Amniotic epithelial cell (primary cell): ENCODE results near the gene GATB.

Experiments used
- DNase-seq: peaks from one replicate; pipeline ENCODE4 v3.0.0-alpha.2; 2010; ENCODE audit warnings: low read depth

The GATB gene

GRCh38 chr4:151673908-151674520 lies 86.8 kb downstream of the GATB start:
- no peak for DNase-seq

GRCh38 chr4:151672996-151673395 lies 87.8 kb downstream of the GATB start:
- no peak for DNase-seq

GRCh38 chr4:151671541-151672059 lies 89.2 kb downstream of the GATB start:
- no peak for DNase-seq

GRCh38 chr4:151670843-151671242 lies 90.0 kb downstream of the GATB start:
- no peak for DNase-seq

- no peak for DNase-seq
These were observed 90.8 kb downstream of the GATB start for GRCh38 chr4:151669990-151670389.

GRCh38 chr4:151668689-151669402 lies 92.0 kb downstream of the GATB start:
- no peak for DNase-seq

GRCh38 chr4:151667666-151668065 lies 93.1 kb downstream of the GATB start:
- DNase-seq, result no peak

GRCh38 chr4:151667048-151667447 lies 93.8 kb downstream of the GATB start:
- no peak for DNase-seq

GRCh38 chr4:151666501-151666900 lies 94.3 kb downstream of the GATB start:
- no peak for DNase-seq

GRCh38 chr4:151665785-151666127 lies 95.1 kb downstream of the GATB start:
- no peak for DNase-seq

- no peak for DNase-seq
These were observed 95.6 kb downstream of the GATB start for GRCh38 chr4:151665022-151665784.

- DNase-seq, result no peak
These were observed 96.5 kb downstream of the GATB start for GRCh38 chr4:151664289-151664688.

GRCh38 chr4:151663109-151663508 lies 97.7 kb downstream of the GATB start:
- DNase-seq, result no peak

- DNase-seq, result no peak
These were observed 98.9 kb downstream of the GATB start for GRCh38 chr4:151661873-151662272.

GRCh38 chr4:151660676-151661075 lies 100.1 kb downstream of the GATB start:
- no peak for DNase-seq

GRCh38 chr4:151659601-151660364 lies 101.0 kb downstream of the GATB start:
- no peak for DNase-seq

- DNase-seq, result no peak
These were observed 101.7 kb downstream of the GATB start for GRCh38 chr4:151658959-151659600.

GRCh38 chr4:151657896-151658295 lies 102.9 kb downstream of the GATB start:
- DNase-seq, result no peak

- no peak for DNase-seq
These were observed 104.7 kb downstream of the GATB start for GRCh38 chr4:151656058-151656457.

GRCh38 chr4:151653548-151653918 lies 107.3 kb downstream of the GATB start:
- DNase-seq, result no peak

- DNase-seq, result no peak
These were observed 107.8 kb downstream of the GATB start for GRCh38 chr4:151652841-151653547.
